SK-N-SH (cell line): Measurements from ENCODE around the gene NELFE.
"Not testable (repeated sequence)": the region's sequence is repeated elsewhere in the genome, so short reads cannot be mapped to it uniquely, and the experiment has no call there.

Source experiments
- EZH2phosphoT487 ChIP-seq: fragments of 200-600 bp; sonication (generic); IDR thresholded peaks from 2 replicates; pipeline ENCODE4 v1.6.1; 2017; ENCODE audit warnings: low read depth, mixed run types, mild to moderate bottlenecking, antibody characterized with exemption, moderate library complexity, borderline replicate concordance
- RAD21 ChIP-seq: IDR thresholded peaks from 2 replicates; pipeline ENCODE4 v1.6.1; 2012; ENCODE audit warnings: mild to moderate bottlenecking, low read length
- REST ChIP-seq: IDR thresholded peaks from 2 replicates; pipeline ENCODE4 v1.6.1; 2012; ENCODE audit warnings: mild to moderate bottlenecking, low read depth, low read length, moderate library complexity
- TF ChIP-seq, protein P1 (sequence below): fragments of 200-600 bp; sonication (generic); IDR thresholded peaks from 2 replicates; pipeline ENCODE4 v1.6.1; 2017; ENCODE audit warnings: antibody characterized with exemption, mild to moderate bottlenecking, moderate library complexity

DNA sequence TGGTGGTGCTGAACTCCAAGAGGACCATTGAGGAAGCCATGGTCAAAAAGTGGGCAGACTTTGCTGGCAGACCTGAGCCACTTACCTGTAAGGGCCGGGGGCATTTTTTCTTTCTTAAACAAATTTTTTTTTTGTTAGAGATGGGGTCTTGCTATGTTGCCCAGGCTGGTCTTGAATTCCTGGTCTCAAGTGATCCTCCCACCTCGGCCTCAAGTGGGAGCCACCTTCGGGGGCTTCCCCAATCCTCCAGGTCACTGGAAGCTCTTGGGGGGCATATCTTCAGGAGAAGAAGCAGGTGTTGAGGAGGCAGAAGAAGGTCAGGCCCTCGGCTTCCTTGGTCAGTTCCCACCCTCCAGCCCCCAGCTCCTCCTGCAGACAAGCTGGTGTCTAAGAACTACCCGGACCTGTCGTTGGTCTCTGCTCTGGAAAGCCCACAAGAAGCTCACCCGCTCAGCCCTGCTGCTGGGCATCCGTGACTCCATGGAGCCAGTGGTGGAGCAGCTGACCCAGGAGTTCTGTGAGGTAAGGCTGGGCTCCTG is 47.3 kb upstream of the NELFE start:
- TF ChIP-seq RAD21, EZH2phosphoT487, REST: not testable (repeated sequence)
- TF ChIP-seq, protein P1, sequence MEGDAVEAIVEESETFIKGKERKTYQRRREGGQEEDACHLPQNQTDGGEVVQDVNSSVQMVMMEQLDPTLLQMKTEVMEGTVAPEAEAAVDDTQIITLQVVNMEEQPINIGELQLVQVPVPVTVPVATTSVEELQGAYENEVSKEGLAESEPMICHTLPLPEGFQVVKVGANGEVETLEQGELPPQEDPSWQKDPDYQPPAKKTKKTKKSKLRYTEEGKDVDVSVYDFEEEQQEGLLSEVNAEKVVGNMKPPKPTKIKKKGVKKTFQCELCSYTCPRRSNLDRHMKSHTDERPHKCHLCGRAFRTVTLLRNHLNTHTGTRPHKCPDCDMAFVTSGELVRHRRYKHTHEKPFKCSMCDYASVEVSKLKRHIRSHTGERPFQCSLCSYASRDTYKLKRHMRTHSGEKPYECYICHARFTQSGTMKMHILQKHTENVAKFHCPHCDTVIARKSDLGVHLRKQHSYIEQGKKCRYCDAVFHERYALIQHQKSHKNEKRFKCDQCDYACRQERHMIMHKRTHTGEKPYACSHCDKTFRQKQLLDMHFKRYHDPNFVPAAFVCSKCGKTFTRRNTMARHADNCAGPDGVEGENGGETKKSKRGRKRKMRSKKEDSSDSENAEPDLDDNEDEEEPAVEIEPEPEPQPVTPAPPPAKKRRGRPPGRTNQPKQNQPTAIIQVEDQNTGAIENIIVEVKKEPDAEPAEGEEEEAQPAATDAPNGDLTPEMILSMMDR: not testable (repeated sequence)
